Frontal cortex (tissue), 4 donors: ENCODE data around the gene ATF6. TPM values are rescaled to one million over a fixed set of nuclear protein-coding genes. Genes with fewer than 3 reads are reported as not detected.
A peak's percentile ranks its signal among the peaks of the same experiment; 100 is the strongest.
"Not testable (repeated sequence)": the region's sequence is repeated elsewhere in the genome, so short reads cannot be mapped to it uniquely, and the experiment has no call there.

Source experiments
- DNase-seq, 2 donors: peaks; one replicate each; pipeline ENCODE4 v3.0.0; 2012; ENCODE audit warnings: low spot score in 2 of 2
- FAIRE-seq: peaks from 2 replicates; lab custom pipeline; 2012; peaks lifted over from hg19 to GRCh38; lab: Jason Lieb, UNC
- total RNA-seq: library from RNA; depleted of rRNA; stranded (reverse); fragments of >200 nt; gene quantifications from one replicate; pipeline ENCODE4 v1.2.3, GENCODE V29; 2014
- donor health status: control.
- donor health status: control.
- donor health status: control.

Gene ATF6
- total RNA-seq, 1 donor from 2014 or later = 25.3 TPM

GRCh38 chr1:161773791-161774190 lies 7.7 kb downstream of the ATF6 start:
- DNase-seq (no peak), FAIRE-seq (no peak)

GRCh38 chr1:161777261-161777660 lies 11.1 kb downstream of the ATF6 start:
- no peak for DNase-seq
- FAIRE-seq = no peak

GRCh38 chr1:161778522-161778921 lies 12.4 kb downstream of the ATF6 start:
- FAIRE-seq (no peak), DNase-seq (no peak)

DNA sequence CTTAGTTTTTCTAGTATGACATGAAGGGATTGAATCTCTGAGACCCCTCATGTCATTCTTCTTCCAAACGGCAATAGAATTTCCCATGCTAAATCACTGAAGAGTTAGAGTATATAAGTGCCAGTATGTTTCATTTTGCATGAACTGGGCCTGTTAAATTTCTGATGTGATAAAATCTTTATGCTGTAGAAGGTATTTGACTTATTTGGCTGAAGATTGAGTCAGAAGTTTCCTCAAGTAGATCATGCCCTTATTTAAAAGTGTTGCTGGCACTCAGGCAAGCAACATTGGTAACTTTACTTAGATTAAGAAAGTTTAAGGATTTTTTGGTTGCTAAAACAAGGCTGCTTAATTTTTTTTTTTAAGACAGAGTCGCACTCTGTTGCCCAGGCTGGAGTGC lies 13.3 kb downstream of the ATF6 start:
- DNase-seq (no peak), FAIRE-seq (no peak)

DNA sequence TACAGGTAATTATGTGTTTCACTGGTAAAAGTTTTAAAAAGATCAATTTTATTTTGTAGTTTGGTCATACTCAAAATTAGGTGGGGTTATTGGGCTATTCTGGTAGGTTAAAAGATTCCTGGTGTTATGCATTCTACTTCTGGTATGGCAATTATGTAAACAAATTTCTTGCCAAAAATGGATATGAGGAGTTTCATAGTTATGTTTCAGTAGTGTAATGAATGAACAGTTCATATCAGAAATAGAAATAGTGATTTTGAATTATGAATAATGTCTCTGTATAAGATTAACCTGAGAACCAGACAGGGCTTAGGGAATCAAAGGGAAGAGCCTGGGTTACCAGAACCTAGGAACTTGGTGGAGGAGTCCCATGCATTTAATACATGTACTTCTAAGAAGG lies 15.9 kb downstream of the ATF6 start:
- no peak for FAIRE-seq
- DNase-seq = no peak

- FAIRE-seq (no peak), DNase-seq (no peak)
Measured at GRCh38 chr1:161782886-161783285, 16.8 kb downstream of the ATF6 start.

DNA sequence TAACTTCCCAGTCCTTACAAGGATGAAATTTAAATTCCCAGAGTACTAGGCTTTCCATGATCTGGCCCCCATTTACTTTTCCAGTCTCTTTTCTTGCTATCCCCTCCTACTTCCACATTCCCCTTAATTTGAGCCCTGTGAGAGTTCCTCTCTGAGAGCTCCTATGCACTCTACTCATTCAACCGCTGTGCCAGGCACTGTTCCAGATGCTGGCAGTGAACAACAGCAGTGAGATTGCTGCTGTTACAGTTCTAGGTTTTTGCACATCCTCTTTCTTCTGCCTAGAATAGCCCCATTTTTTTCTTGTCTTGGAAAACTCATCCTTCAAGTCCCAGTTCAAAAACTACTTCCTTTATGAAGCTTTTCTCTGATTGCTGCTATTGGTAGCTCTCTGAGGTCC lies 18.8 kb downstream of the ATF6 start:
- DNase-seq (no peak), FAIRE-seq (no peak)

GRCh38 chr1:161787355-161787754 lies 21.2 kb downstream of the ATF6 start:
- no peak for DNase-seq
- no peak for FAIRE-seq

- FAIRE-seq (no peak), DNase-seq (no peak)
Measured at GRCh38 chr1:161790587-161791317, 24.6 kb downstream of the ATF6 start.

DNA sequence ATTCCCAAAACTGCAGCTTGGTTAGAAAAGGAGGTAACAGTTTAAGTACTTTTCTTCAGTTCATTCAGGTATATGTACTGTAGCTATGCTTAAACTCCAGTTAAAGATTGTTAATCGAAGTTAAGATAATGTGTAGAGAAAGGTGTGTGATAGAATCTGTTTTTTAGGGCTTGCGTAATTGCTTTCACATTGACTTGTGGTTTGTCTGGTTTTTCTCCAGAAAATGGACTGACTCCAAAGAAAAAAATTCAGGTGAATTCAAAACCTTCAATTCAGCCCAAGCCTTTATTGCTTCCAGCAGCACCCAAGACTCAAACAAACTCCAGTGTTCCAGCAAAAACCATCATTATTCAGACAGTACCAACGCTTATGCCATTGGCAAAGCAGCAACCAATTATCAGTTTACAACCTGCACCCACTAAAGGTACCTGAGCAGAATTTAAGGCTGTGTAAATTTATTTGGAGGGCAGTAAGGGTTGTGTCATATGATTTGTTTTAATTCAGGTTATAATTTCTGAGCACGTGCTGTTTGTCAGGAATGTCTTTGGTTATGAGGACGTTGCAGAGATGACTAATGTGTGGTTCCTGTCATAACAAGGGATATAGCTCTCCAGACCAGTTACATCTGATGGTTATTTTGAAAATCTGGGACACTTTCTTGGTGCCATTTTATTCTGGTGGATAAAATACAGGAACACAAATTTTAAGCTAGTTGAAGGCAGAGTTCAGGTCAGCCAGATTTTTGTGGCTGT lies 26.0 kb downstream of the ATF6 start:
- FAIRE-seq (no peak), DNase-seq (no peak)

DNA sequence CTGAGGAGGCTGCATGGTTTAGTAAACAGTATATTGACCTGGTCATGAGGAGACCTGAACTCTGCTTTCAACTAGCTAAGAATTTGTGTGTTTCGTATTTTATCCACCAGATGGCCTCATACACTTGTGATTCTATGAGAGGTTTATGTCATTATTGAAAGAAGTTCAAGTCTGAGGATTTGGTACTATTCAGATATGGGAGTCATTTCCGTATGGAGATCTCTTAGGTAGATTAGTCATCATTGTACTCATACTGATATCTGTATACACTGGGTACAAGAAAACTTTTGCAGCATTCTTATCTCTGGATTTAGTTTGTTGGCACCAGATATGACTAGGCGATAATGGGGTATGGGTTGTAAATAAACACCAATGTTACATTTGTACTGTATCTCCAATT lies 26.6 kb downstream of the ATF6 start:
- peak; percentile 17 to 18 for DNase-seq
- FAIRE-seq = peak; percentile 96

GRCh38 chr1:161799792-161800191 lies 33.7 kb downstream of the ATF6 start:
- no peak for DNase-seq
- FAIRE-seq = no peak

DNA sequence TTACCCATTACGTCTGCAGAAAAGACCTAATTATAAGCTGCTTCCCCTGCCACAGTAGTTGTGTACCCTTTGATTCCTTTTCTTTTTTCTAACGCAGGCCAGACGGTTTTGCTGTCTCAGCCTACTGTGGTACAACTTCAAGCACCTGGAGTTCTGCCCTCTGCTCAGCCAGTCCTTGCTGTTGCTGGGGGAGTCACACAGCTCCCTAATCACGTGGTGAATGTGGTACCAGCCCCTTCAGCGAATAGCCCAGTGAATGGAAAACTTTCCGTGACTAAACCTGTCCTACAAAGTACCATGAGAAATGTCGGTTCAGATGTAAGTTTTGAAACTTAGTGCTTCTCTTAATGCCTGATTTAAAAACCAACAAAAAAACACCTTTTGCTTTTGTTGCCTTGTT lies 35.8 kb downstream of the ATF6 start:
- DNase-seq (no peak), FAIRE-seq (no peak)

GRCh38 chr1:161803181-161803580 lies 37.1 kb downstream of the ATF6 start:
- FAIRE-seq (no peak), DNase-seq (no peak)

GRCh38 chr1:161805399-161806197 lies 39.5 kb downstream of the ATF6 start:
- no peak for FAIRE-seq

GRCh38 chr1:161809202-161809601 lies 43.1 kb downstream of the ATF6 start:
- not testable (repeated sequence) for DNase-seq, FAIRE-seq

More at GRCh38 chr1:161805399-161806197, 39.5 kb downstream of the ATF6 start:
- DNase-seq = no peak

- not testable (repeated sequence) for DNase-seq, FAIRE-seq
Measured at GRCh38 chr1:161809656-161810055, 43.5 kb downstream of the ATF6 start.

- no peak for FAIRE-seq
- no peak for DNase-seq
Measured at GRCh38 chr1:161810780-161811179, 44.7 kb downstream of the ATF6 start.

DNA sequence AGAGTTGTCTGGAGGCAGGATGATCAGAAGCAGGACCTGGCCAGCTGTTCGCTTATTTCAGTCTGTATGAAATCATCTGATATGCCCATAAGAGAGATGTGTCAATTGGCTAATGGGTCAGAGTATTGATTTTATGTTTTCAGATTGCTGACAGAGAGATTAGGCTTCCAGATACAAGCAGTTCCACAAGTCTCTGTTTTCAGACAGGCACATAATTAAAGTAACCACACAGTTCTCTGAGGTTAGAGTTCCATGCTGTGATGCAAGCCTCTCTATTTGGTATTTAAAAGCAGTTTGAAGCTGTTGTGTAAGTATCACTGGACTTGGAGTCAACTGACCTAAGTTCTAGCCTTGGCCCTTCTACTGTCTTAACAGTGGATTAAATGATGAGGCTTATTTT lies 50.1 kb downstream of the ATF6 start:
- no peak for FAIRE-seq
- DNase-seq = no peak

DNA sequence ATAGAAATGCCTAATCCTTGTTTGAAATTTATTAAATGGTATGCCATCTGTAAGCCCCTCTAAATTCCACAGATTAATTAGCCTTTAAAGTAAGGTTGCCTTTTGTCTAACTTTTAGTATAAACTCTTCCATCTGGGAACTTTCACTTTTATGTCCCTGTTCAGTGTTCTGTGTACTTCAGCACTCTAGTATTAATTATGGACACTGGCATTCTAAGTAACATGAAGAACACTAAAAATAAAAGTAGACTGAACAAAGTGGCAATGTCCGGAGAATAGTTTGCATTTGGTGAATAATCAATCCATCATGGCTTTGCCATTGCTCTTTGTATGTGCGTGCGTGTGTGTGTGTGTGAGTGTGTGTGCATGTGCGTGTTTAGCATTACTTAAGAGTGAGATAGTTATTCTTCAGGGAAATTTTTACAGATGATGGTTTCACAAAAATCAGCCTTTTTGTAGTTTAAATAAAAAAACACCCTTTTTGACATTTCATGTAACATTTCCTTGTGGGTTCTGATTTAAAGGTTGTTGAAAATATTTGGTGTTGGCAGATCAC lies 51.1 kb downstream of the ATF6 start:
- DNase-seq (no peak), FAIRE-seq (no peak)
